Raji (cell line): ENCODE data around the gene UGT2A1.

Source experiments
- POLR2A ChIP-seq: IDR thresholded peaks from 2 replicates; pipeline ENCODE4 v1.6.1; 2011; ENCODE audit warnings: low read depth, low read length, control low read depth; ENCODE audit not compliant: insufficient read depth

Gene UGT2A1

DNA sequence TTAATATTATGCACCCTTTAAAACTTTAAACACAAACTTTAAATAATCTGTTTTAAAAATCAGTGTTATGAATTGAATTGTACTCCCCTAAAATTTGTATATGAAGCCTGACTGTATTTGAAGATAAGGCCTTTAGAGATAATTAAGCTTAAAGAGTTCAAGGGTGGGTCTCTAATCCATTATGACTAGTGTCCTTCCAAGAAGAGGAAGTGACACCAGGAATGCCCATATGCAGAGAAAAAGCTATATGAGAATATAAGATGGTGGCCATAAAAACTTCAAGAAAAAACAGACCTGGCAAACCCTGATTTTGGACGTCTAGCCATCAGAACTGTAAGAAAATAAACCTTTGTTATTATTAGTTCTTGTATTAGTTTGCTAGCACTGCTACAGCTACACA lies 42.6 kb downstream of the UGT2A1 start:
- TF ChIP-seq POLR2A: no peak

DNA sequence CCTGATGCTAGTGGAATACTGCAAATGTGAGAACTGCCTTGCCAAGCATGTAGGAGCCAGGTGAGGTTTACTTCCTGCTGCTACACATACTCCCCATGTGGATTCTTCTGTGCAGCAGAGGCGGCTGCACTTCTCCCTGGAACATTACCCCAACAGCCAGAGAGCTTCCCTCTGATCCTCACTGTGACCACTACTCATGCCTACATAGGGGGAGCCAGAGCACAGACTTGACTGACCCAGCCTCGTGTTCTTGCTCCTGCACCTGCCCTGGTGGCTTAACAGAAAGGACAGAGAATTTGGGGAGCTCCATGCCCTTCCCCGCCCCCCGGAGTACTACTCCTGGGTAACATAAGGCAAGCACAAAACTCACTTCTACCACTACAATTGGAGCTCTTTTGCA lies 52.0 kb downstream of the UGT2A1 start:
- TF ChIP-seq POLR2A: no peak

DNA sequence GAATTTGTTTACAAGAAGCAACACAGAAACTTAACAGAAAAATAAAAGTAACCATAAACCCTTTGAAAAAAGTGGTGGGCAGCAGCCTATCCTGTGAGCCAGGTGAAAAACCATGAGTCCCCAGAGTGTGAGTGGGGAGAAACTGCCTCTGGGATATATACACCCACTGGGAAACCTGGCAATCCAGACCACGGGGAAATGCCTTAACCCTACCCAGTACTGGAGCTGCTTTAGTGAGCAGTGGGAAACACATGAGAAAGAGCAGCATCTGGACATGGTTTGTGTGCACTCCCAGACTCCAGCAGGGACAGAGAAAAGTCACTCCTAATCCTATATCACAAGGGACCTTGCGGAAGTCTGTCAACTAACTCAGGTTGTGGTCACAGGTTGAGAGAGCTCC lies 53.0 kb downstream of the UGT2A1 start:
- TF ChIP-seq POLR2A: no peak

DNA sequence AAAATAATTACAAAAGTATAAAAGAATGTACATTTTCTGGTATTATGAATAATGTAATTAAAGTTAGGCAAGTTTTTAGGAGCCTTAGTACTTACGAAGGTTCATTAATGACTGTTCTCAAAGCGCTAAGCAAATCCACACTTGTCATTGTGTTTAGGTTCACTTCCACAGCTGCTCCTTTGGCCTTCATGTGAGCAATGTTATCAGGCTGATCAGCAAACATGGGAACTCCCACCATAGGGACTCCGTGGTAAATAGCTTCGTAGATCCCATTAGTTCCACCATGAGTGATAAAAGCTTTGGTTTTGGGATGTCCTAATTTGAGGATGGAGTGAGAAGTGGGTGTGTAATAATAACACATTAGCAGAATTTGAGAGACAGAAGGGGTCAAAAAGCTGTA lies 58.7 kb downstream of the UGT2A1 start:
- TF ChIP-seq POLR2A: no peak

DNA sequence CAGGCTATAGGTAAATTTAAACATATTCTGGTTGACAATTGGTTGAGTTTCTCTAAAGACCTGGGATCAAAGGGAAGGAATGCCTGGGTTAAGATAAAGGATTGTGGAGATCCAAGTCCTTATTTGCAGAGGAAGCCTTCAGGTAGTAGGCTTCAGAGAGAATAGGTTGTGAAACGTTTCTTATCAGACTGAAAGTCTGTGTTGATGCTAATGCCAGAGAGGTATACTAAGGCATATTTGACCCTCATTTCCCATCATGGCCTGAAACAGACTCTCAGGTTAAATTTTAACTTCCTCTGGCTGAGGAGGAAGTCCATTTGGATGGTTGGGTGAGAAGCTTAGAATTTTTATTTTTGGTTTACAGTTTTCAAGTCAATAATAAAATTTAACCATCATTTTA lies 61.7 kb downstream of the UGT2A1 start:
- no peak for TF ChIP-seq POLR2A

DNA sequence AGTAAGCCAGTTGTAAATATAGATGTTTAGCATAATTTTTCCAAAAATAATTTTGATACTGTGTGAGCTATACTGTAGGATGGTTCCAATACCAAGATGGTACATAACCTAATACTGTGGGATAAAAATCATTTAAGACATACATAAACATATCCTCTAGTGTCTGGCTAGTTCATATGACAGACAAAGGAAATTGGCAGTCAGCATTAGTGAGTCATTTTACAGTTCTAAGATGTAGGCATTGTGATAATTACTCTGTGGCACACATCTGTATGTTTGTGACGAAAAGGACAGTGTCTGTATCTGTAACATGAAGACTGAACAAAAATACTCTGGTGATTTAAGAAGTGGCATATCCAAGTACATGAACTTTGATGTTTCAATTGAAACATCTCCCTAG lies 63.2 kb downstream of the UGT2A1 start:
- TF ChIP-seq POLR2A: no peak

DNA sequence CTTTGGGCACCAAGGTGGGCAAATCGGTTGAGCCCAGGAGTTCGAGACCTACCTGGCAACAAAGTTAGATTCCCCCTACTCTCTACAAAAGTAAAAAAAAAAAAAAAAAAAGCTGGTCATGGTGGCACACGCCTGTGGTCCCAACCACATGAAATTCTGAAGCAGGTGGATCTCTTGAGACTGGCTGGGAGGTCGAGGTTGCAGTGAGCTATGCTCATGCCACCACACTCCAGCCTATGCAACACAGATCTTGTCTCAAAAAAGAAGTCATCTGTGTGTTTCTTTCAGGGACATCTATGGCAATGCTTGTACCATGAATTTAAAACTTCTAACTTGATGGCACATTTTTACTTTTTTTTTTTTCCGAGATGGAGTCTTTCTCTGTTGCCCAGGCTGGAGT lies 68.9 kb downstream of the UGT2A1 start:
- TF ChIP-seq POLR2A: no peak

DNA sequence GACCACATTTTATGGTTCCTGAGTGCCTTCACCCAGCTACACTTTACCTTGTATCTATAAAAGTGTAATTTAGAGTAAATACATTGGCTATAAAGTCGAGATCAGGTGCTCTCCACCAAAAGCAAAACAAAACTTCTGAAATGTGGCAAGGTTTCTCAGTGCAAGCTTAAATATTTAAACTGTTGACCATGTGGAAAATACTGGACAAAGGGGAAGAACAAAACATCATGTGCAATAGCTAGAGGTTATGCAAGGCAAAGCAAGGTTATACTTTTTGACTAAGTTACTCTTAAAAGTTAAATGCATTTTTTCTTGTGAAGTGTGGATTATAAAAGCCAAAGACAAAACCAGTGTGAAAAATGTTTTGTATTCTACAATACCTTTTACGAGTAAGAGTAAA lies 69.5 kb downstream of the UGT2A1 start:
- no peak for TF ChIP-seq POLR2A

DNA sequence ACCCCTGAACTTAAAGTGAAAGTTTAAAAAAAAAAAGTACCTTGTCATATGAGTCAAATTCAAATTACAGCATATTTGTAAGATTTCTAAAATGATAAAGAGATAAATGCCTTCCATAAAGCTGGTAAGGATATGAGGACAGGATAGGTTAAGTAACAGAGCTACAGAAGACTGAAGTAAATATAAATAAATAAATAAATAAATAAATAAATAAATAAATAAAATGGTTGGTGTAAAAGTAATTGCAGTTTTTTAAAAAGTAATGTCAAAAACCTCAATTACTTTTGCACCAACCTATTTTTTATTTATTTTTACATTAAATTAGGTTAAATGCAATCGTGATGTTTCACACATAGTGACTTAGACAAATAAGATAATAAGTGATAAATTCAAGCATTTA lies 75.8 kb downstream of the UGT2A1 start:
- no peak for TF ChIP-seq POLR2A

DNA sequence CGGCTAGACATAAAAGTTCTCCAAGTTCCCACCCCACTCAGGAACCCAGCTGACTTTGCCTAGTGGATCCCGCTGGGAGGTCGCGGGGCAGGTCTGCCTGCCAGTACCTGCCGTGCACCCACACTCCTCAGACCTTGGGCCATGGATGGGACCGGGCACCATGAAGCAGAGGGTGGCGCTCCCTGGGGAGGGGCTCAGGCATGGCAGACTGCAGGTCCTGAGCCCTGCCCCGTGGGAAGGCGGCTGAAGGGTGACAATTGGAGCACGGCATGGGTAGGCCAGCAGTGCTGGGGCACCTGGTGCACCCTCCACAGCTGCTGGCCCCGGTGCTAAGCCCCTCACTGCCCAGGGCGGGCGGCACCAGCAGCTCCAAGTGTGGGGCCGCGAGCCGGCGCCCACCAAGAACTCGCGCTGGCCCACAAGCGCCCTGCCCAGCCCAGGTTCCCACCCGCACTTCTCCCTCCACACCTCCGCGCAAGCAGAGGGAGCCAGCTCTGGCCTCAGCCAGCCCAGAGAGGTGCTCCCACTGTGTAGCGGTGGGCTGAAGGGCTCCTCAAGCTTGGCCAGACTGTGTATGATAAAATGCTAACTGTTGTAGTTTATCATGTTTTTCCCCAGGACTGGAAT lies 76.7 kb downstream of the UGT2A1 start:
- TF ChIP-seq POLR2A: no peak

DNA sequence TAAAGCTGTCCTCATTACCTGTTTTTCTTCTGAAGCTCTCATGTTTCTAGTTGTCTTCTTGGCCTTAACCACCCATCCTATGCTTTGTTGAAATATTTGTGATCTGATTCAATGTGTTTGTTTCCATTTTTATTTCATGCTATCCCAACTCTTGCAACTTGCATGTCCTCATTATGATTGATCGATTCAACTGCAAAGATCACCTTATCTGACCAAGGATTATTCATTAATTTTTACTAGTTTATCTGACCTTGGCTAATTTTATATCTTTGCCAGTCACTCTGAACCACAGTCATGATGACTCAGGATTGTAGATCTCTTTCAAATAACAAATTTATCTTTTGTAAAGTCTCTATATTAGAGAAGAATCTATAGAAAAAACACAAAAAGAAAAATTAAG lies 84.3 kb downstream of the UGT2A1 start:
- TF ChIP-seq POLR2A: no peak

DNA sequence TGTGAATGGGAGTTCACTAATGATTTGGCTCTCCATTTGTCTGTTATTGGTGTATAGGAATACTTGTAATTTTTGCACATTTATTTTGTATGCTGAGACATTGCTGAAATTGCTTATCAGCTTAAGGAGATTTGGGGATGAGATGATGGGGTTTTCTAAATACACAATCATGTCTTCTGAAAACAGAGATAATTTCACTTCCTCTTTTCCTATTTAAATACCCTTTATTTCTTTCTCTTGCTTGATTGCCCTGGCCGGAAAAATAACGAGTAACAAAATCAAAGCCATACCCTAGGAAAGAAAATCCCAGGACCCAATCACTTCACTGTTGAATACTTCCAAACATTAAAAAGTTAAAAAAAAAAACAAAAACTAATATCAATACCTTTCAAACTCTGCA lies 89.6 kb downstream of the UGT2A1 start:
- TF ChIP-seq POLR2A: no peak

DNA sequence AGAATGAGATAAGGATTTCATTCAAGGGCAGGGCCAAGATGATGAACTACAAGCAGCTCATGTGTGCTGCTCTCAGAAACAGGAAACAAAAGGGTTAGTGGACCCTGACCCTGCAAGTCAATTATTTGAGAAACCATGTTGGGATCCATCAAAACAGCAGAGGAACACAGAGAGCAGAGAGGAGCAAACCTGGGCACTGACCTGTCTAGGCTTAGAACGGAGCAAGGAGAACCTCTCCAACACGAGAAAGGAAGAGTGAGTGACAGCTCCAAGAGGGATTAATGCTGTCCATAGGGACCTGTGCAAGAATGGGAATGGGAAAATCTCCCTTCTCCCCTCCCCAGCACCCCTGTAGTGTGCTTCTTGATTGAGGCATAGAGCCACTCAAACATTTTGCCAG lies 103.4 kb downstream of the UGT2A1 start:
- TF ChIP-seq POLR2A: no peak

DNA sequence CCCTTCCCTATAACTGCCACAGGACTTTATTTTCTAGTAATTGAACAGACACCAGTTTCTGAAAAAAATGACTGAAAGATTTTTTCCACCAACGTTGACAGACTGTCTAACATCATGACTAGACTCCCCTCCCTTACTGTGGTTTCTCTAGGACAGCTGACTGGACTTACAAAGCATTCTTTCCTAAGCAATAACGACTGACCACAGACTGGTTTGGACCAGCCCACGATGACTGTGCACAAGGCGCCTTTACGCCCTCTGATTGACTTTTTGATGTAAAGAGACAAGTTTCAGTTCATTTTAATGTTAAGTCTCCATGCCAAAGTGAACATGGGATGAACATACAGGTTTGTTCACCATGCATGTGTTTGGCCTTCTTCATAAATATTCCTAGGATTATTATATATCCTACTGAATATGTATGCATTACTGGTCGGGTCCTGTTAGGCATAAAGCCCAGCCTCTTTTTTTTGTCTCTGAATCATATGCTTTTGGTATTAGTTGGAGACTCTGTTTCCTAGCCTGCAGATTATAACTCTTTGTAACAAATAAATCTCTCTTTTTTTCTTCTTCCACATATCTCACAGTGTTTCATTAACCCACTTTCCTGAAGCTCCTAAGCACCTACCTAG lies 106.8 kb downstream of the UGT2A1 start:
- TF ChIP-seq POLR2A: no peak
